MCF 10A (cell line): ENCODE measurements around the gene TEX19. TPM values are rescaled to one million over a fixed set of nuclear protein-coding genes. Genes with fewer than 3 reads are reported as not detected.

Source experiments
- BruUV-seq: library from RNA; stranded (reverse); fragments of 400-500 nt; replicated peaks from 2 replicates; lab custom pipeline; 2021; lab: Mats Ljungman, UMichigan
- CTCF ChIA-PET: fragments of 300-600 bp; sonication (Branson Sonifier 250); formaldehyde crosslinking; extraction: SDS; loops from one replicate; lab custom pipeline; 2021; ENCODE audit warnings: antibody characterized with exemption, inconsistent platforms; lab: Yijun Ruan, JAX
- POLR2A ChIA-PET: fragments of 300-600, 350-650 bp; sonication (Branson Sonifier 250); formaldehyde crosslinking; extraction: SDS; loops from one replicate; lab custom pipeline; 2020; ENCODE audit warnings: antibody characterized with exemption, inconsistent platforms; lab: Yijun Ruan, JAX
- DNase-seq: peaks from one replicate; pipeline ENCODE4 v3.0.0-alpha.2; 2018; ENCODE audit not compliant: unreplicated experiment
- H3K27ac Mint-ChIP-seq: one replicate; pipeline ENCODE4 v1.8.0; 2022; ENCODE audit warnings: mild to moderate bottlenecking, low read depth, mixed read lengths; ENCODE audit not compliant: unreplicated experiment
- H3K27me3 Mint-ChIP-seq: one replicate; pipeline ENCODE4 v1.8.0; 2022; ENCODE audit warnings: mixed read lengths; ENCODE audit not compliant: insufficient read depth, unreplicated experiment
- H3K36me3 Mint-ChIP-seq: one replicate; pipeline ENCODE4 v1.8.0; 2022; ENCODE audit warnings: mild to moderate bottlenecking, moderate library complexity, mixed read lengths; ENCODE audit not compliant: insufficient read depth, unreplicated experiment
- H3K4me1 Mint-ChIP-seq: one replicate; pipeline ENCODE4 v1.8.0; 2022; ENCODE audit warnings: mixed read lengths; ENCODE audit not compliant: insufficient read depth, unreplicated experiment
- H3K4me3 Mint-ChIP-seq: one replicate; pipeline ENCODE4 v1.8.0; 2022; ENCODE audit warnings: mild to moderate bottlenecking, moderate library complexity, mixed read lengths; ENCODE audit not compliant: unreplicated experiment
- H3K9me3 Mint-ChIP-seq: one replicate; pipeline ENCODE4 v1.8.0; 2022; ENCODE audit warnings: mixed read lengths; ENCODE audit not compliant: unreplicated experiment
- intact Hi-C: fragments of 100-400 bp; cut with micrococcal nuclease; formaldehyde crosslinking; loops from 2 replicates; pipeline ENCODE4 v1.14.1; 2022
- total RNA-seq: library from RNA; stranded (reverse); gene quantifications from 2 replicates; pipeline ENCODE4 v1.2.3, GENCODE V29; 2022
- TF ChIP-seq, protein P1 (sequence below): fragments of 200-600 bp; IDR thresholded peaks from one replicate; pipeline ENCODE4 v1.8.0; 2022; ENCODE audit warnings: antibody characterized with exemption, mild to moderate bottlenecking; ENCODE audit not compliant: unreplicated experiment

The TEX19 gene
- total RNA-seq, 1 experiment from 2014 or later, result not detected

DNA sequence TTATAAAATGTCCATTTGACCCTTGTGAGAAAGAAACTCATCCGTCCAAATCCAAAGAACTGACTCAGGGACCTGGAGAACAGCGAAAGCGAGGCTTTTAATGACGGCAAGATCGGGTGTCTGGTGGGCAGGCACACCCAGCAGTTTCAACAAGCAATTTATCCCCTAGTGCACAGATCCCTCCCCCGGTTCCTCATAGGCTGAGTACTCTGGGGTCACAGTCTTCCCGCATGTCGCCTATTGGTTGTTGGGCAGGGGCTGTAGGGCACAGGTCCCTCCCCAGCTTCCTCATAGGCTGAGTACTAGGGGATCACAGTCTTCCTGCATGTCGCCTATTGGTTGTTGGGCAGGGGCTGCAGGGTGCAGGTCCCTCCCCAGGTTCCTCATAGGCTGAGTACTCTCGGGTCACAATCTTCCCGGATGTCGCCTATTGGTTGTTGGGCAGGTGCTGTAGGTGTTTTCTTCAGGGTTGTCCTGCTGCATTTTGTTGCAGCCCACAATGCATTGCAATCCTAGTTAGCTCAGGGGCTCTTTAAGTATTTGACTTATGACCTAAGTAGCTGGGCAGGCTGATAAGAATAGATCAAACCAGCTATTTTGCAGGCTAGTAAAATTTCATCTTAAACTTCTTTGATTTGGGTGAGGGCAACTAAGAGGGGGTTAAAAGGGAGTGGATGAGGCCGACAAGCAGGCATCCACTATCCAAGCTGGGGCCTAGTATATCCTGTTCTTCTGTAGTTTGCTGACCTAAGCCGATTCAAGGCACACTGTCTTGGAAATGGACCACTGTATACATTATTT is 8.9 kb downstream of the TEX19 start:
- intact Hi-C loops, result no loop called here
- H3K4me1 Mint-ChIP-seq, result no peaks in the 10 kb centered on the region
- no peak overlapping the region for H3K4me3 Mint-ChIP-seq
- no peaks in the 10 kb centered on the region for H3K36me3 Mint-ChIP-seq
- no TSS peak for BruUV-seq
- no peaks in the 10 kb centered on the region for H3K9me3 Mint-ChIP-seq
- POLR2A ChIA-PET, result no interaction called here
- CTCF ChIA-PET, result interaction anchor here (1.3 kb wide), 1 partner anchor 15 kb away, joined by 3 read pairs; no protein-coding TSS in a partner anchor
- no peak overlapping the region for H3K27ac Mint-ChIP-seq
- DNase-seq, result no peak
- TF ChIP-seq, protein P1, sequence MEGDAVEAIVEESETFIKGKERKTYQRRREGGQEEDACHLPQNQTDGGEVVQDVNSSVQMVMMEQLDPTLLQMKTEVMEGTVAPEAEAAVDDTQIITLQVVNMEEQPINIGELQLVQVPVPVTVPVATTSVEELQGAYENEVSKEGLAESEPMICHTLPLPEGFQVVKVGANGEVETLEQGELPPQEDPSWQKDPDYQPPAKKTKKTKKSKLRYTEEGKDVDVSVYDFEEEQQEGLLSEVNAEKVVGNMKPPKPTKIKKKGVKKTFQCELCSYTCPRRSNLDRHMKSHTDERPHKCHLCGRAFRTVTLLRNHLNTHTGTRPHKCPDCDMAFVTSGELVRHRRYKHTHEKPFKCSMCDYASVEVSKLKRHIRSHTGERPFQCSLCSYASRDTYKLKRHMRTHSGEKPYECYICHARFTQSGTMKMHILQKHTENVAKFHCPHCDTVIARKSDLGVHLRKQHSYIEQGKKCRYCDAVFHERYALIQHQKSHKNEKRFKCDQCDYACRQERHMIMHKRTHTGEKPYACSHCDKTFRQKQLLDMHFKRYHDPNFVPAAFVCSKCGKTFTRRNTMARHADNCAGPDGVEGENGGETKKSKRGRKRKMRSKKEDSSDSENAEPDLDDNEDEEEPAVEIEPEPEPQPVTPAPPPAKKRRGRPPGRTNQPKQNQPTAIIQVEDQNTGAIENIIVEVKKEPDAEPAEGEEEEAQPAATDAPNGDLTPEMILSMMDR, result no peak
- H3K27me3 Mint-ChIP-seq, result peaks cover 10% of the 10 kb centered on the region

DNA sequence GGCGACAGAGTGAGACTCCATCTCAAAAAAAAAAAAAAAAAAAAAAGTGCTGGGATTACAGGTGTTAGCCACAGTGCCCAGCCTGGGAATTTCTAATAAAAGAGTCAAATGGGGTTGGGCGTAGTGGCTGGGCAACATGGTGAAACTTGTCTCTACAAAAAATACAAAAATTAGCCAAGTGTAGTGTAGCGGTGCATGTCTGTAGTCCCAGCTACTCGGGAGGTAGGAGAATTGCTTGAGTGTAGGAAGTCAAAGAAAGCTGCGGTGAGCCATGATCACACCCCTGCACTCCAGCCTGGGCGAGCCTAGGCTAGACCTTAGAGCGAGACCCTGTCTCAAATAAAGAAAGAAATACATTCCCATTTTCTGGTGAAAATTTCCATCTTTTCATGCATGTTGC is 10.2 kb downstream of the TEX19 start:
- no peaks in the 10 kb centered on the region for H3K9me3 Mint-ChIP-seq
- TF ChIP-seq, protein P1, result no peak
- CTCF ChIA-PET, result no interaction called here
- BruUV-seq, result no TSS peak
- H3K4me3 Mint-ChIP-seq, result no peak overlapping the region
- peaks cover 10% of the 10 kb centered on the region for H3K27me3 Mint-ChIP-seq
- intact Hi-C loops, result no loop called here
- no peak for DNase-seq
- no peaks in the 10 kb centered on the region for H3K36me3 Mint-ChIP-seq
- H3K27ac Mint-ChIP-seq, result no peak overlapping the region
- H3K4me1 Mint-ChIP-seq, result no peaks in the 10 kb centered on the region
- POLR2A ChIA-PET, result interaction anchor here (0.5 kb wide), 1 partner anchor 20 kb away, joined by 3 read pairs; no protein-coding TSS in a partner anchor

DNA sequence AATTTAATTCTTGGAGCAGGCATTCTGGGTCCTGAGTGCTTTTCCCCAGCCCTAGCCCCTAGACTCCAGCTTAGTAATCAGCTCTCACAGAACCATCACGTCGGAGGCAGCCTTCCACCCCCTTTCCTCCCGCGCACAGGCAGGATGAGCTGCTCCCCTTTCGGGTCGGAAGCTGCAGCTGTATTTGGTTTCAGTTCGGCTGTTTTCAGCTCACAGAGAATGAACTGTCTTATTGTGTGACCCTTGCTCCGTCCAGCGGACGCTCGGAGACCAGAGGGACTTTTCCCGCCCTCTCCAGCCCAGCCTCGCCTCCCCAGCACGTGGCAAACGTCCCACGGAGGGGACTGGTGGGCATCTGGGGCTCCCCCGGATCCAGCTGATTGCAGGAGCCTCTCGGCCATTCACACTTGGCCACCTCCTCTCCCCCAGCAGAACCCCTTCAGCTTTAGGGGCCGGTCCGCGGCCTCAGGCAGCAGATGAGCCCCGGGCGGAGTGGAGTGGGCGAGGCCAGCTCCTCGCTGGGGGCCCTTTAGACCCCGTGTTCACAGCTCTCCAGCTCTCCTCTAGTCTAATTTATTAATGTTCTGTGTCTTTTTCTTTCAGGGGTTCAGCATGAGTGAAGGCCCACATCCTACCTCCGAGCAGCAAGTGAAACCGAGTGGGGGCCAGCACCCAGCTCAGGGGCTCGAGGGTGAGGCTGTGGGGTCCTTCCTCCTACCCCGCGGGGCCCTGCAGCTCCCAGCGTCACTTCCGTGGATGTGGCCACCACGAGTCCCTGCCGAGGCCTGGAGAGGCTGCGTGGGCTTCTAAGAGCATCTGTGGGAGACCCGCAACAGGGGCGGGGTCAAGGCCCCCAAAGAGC is 11.7 kb downstream of the TEX19 start:
- ChIA-PET CTCF (interaction anchor here (0.5 to 0.7 kb wide), 2 partner anchors 14 to 26 kb away, joined by 3 read pairs; no protein-coding TSS in a partner anchor), POLR2A (interaction anchor here (0.6 kb wide), 1 partner anchor 62 kb away, joined by 4 read pairs; no protein-coding TSS in a partner anchor)
- peaks cover 10% of the 10 kb centered on the region for H3K27me3 Mint-ChIP-seq
- intact Hi-C loops, result no loop called here
- no peak overlapping the region for H3K27ac Mint-ChIP-seq
- no peaks in the 10 kb centered on the region for H3K4me1 Mint-ChIP-seq
- TF ChIP-seq, protein P1, result no peak
- no peaks in the 10 kb centered on the region for H3K36me3 Mint-ChIP-seq
- DNase-seq, result no peak
- H3K9me3 Mint-ChIP-seq, result no peaks in the 10 kb centered on the region
- no TSS peak for BruUV-seq
- no peak overlapping the region for H3K4me3 Mint-ChIP-seq
